ENCODE data around the gene D2HGDH. TPM values are rescaled to one million over a fixed set of nuclear protein-coding genes. Genes with fewer than 3 reads are reported as not detected.

Gene D2HGDH
- total RNA-seq, 1 experiment from 2014 or later = 10.0 TPM

GRCh38 chr2:241736111-241736510 is 1.7 kb downstream of the D2HGDH start:
- WGBS (ENCODE audit: extremely low coverage, insufficient read length, low lambda C conversion rate) = no CpG with 5 or more reads among the region's 3 CpGs

More at GRCh38 chr2:241736111-241736510, 1.7 kb downstream of the D2HGDH start:
- no peaks in the 10 kb centered on the region for H3K9me3 ChIP-seq (ENCODE audit: control insufficient read depth, low read depth, low read length)
- H3K9ac ChIP-seq (ENCODE audit: extremely low read depth, insufficient read length, low read length) = no peak overlapping the region
- H3K18ac ChIP-seq (ENCODE audit: insufficient read length, low read depth, low read length) = no peak overlapping the region
- no peak overlapping the region for H3K4ac ChIP-seq (ENCODE audit: low read depth, low read length)
- no peak overlapping the region for H2BK5ac ChIP-seq (ENCODE audit: insufficient read length, low read length)
- Mint-ChIP-seq H3K9me3 (no peaks in the 10 kb centered on the region), H3K36me3 (ENCODE audit: insufficient read depth in 1 of 3, low read depth in 3 of 3) (peaks cover 0 to 4% (median under 1%) of the 10 kb centered on the region in 3 experiments; a peak in 2 of 7 replicates), H3K27me3 (ENCODE audit: low read depth) (peaks cover 22% of the 10 kb centered on the region), H3K4me3 (peak overlapping the region; percentile 73 to 84), H3K27ac (no peak overlapping the region), H3K4me1 (0 out of 4 replicates have a peak, but pooled peaks cover 0 to 2% of the 10 kb centered on the region in 2 experiments)
- no peak overlapping the region for H4K91ac ChIP-seq (ENCODE audit: insufficient read length, low read depth, low read length)
- H2AFZ ChIP-seq (ENCODE audit: low read length) = no peak overlapping the region
- H2AK5ac ChIP-seq (ENCODE audit: insufficient read length, low read length) = no peak overlapping the region
- no peak overlapping the region for H3K27ac ChIP-seq (ENCODE audit: insufficient read length, low read depth, low read length)
- H2BK12ac ChIP-seq (ENCODE audit: insufficient read length, low read depth, low read length) = no peak overlapping the region
- DNase-seq = no peak
- peaks cover 6% of the 10 kb centered on the region for H4K20me1 ChIP-seq (ENCODE audit: control insufficient read depth, insufficient read depth, insufficient read length)
- H4K5ac ChIP-seq (ENCODE audit: insufficient read length, low read depth, low read length) = no peak overlapping the region
- H4K8ac ChIP-seq (replicated peaks; ENCODE audit: insufficient read length, low read depth, low read length) = no peak overlapping the region
- H3K23ac ChIP-seq (ENCODE audit: insufficient read length, low read depth, low read length) = no peak overlapping the region
- no peak overlapping the region for H3K56ac ChIP-seq (ENCODE audit: insufficient read length, low read depth, low read length)
- no peak overlapping the region for H2BK120ac ChIP-seq (ENCODE audit: low read depth, low read length, poor library complexity, severe bottlenecking)
- no peak overlapping the region for H3T11ph ChIP-seq (ENCODE audit: low read length)
- no peak overlapping the region for H2BK15ac ChIP-seq (ENCODE audit: low read depth, low read length)
- no peaks in the 10 kb centered on the region for H3K79me1 ChIP-seq (ENCODE audit: insufficient read depth, low read depth, low read length, poor library complexity, severe bottlenecking)
- peaks cover 12% of the 10 kb centered on the region for H3K23me2 ChIP-seq (ENCODE audit: insufficient read length, low read depth, low read length, poor library complexity, severe bottlenecking)
- H3K4me1 ChIP-seq (ENCODE audit: insufficient read depth, low read length) = no peaks in the 10 kb centered on the region
- no peaks in the 10 kb centered on the region for H3K27me3 ChIP-seq (ENCODE audit: insufficient read depth, low read length)
- no peak overlapping the region for H2BK20ac ChIP-seq (ENCODE audit: low read depth, low read length, poor library complexity, severe bottlenecking)
- H3K4me2 ChIP-seq (ENCODE audit: insufficient read depth, insufficient read length, low read length) = no peak overlapping the region
- H3K79me2 ChIP-seq (ENCODE audit: insufficient read depth, low read length) = no peaks in the 10 kb centered on the region
- H3K14ac ChIP-seq (ENCODE audit: insufficient read depth, low read length) = no peak overlapping the region
- TF ChIP-seq CTCF (conservative IDR thresholded peaks at IDR 0.05) = no peak
